ENCODE data around the gene ADGRB3.
"Not testable (repeated sequence)": the region's sequence is repeated elsewhere in the genome, so short reads cannot be mapped to it uniquely, and the experiment has no call there.

The ADGRB3 gene

DNA sequence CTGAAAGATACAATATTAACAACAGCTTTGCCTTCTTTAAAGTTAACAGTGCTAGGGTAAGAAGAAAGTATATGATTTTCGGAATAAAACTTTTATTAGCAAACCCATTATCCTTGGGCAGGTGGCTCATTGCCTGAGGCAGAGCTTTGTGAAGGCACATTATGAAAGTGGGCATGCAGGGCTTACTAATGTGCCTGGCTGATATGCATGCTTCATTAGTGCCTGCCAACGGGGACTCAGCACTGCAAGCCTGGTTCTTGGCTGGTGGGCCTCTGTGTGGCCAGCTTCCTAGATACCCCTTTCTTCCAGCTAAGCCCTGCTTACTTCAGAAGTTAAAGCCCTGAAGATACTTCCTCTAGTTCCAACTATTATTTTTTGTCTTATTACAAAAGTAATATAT is 481.6 kb downstream of the ADGRB3 start:
- Histone ChIP-seq H3K4me3 (ENCODE audit: low read length) (no peak overlapping the region), H2AK5ac (ENCODE audit: low read length) (no peak overlapping the region), H3K18ac (ENCODE audit: low read length) (no peak overlapping the region), H4K5ac (ENCODE audit: low read length) (no peak overlapping the region), H3K4ac (ENCODE audit: low read depth, low read length) (no peak overlapping the region), H2BK15ac (replicated peaks; ENCODE audit: low read depth) (no peak overlapping the region), H3K9ac (ENCODE audit: low read length) (no peak overlapping the region), H3K56ac (ENCODE audit: low read length) (no peak overlapping the region), H3K79me1 (ENCODE audit: low read length) (no peaks in the 10 kb centered on the region), H3K27ac (ENCODE audit: low read depth, low read length) (no peak overlapping the region), H2BK120ac (ENCODE audit: low read depth, low read length) (no peak overlapping the region), H3K27me3 (ENCODE audit: insufficient read depth, low read length, poor library complexity) (no peaks in the 10 kb centered on the region), H3K36me3 (ENCODE audit: control insufficient read depth, insufficient read depth, low read length) (no peaks in the 10 kb centered on the region), H3K4me1 (ENCODE audit: control insufficient read depth, low read depth, low read length) (no peaks in the 10 kb centered on the region), H4K8ac (ENCODE audit: low read depth, low read length) (no peak overlapping the region), H3K79me2 (ENCODE audit: control insufficient read depth, insufficient read depth, low read length) (no peaks in the 10 kb centered on the region), H3K4me2 (ENCODE audit: low read length) (no peak overlapping the region), H3K23ac (ENCODE audit: low read length) (no peak overlapping the region), H2BK5ac (ENCODE audit: low read length) (no peak overlapping the region)
- WGBS (ENCODE audit: extremely low coverage, insufficient coverage, low lambda C conversion rate), result no CpG with 5 or more reads among the region's 2 CpGs
- no peak for DNase-seq

DNA sequence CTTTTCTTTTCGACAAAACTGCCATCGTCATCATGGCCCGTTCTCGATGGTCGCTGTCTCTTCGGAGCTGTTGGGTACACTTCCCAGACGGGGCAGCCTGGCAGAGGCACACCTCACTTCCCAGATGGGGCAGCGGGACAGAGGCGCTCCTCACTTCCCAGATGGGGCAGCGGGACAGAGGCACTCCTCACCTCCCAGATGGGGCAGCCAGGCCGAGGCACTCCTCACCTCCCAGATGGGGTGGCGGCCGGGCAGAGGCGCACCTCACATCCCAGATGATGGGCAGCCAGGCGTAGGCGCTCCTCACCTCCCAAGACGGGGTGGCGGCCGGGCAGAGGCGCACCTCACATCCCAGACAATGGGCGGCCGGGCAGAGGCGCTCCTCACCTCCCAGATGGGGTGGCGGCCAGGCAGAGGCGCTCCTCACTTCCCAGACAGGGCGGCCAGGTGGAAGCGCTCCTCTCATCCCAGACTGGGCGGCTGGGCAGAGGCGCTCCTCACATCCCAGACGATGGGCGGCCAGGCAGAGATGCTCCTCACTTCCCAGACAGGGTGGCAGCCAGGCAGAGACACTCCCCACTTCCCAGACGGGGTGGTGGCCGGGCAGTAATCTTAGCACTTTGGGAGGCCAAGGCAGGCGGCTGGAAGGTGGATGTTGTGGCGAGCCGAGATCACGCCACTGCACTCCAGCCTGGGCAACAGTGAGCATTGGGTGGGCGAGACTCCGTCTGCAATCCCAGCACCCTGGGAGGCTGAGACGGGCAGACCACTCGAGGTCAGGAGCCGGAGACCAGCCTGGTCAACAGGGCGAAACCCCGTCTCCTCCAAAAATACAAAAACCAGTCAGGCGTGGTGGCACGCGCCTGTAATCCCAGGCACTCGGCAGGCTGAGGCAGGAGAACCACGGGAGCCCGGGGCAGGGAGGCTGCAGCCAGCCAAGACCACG is 486.7 kb downstream of the ADGRB3 start:
- H4K5ac ChIP-seq (ENCODE audit: low read length); H3K4me1 ChIP-seq (ENCODE audit: control insufficient read depth, low read depth, low read length); H2BK120ac ChIP-seq (ENCODE audit: low read depth, low read length); H3K4me3 ChIP-seq (ENCODE audit: low read length); H3K79me2 ChIP-seq (ENCODE audit: control insufficient read depth, insufficient read depth, low read length); H3K4me2 ChIP-seq (ENCODE audit: low read length); H3K56ac ChIP-seq (ENCODE audit: low read length); H4K8ac ChIP-seq (ENCODE audit: low read depth, low read length); DNase-seq; H3K23ac ChIP-seq (ENCODE audit: low read length); H3K79me1 ChIP-seq (ENCODE audit: low read length); H2BK5ac ChIP-seq (ENCODE audit: low read length); H3K27me3 ChIP-seq (ENCODE audit: insufficient read depth, low read length, poor library complexity); H3K36me3 ChIP-seq (ENCODE audit: control insufficient read depth, insufficient read depth, low read length); H3K27ac ChIP-seq (ENCODE audit: low read depth, low read length); H3K18ac ChIP-seq (ENCODE audit: low read length); H3K4ac ChIP-seq (ENCODE audit: low read depth, low read length); H2BK15ac ChIP-seq (replicated peaks; ENCODE audit: low read depth); H3K9ac ChIP-seq (ENCODE audit: low read length); H2AK5ac ChIP-seq (ENCODE audit: low read length): not testable (repeated sequence)
- no CpG with 5 or more reads among the region's 51 CpGs for WGBS (ENCODE audit: extremely low coverage, insufficient coverage, low lambda C conversion rate)

DNA sequence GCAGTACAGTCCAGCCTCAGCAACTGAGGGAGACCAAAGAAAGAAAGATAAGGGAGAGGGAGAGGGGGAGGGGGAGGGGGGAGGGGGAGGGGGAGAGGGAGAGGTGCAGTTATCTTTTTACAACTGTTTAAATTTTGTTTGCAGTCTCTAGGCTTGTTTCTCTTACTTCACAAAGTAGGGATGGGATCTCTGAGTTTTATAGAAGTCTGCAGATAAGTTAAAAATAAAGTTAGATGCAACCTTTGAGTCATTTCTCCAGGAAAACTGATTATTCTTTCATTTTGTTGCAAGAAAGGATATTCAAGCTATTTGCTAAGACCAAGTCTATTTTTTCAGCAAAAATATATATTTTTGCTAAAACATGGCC is 487.3 kb downstream of the ADGRB3 start:
- H3K56ac ChIP-seq (ENCODE audit: low read length), result no peak overlapping the region
- H3K79me2 ChIP-seq (ENCODE audit: control insufficient read depth, insufficient read depth, low read length), result no peaks in the 10 kb centered on the region
- no peak overlapping the region for H3K4me3 ChIP-seq (ENCODE audit: low read length)
- no peak for DNase-seq
- H3K9ac ChIP-seq (ENCODE audit: low read length), result no peak overlapping the region
- no peak overlapping the region for H3K23ac ChIP-seq (ENCODE audit: low read length)
- no peak overlapping the region for H2BK5ac ChIP-seq (ENCODE audit: low read length)
- H2BK15ac ChIP-seq (replicated peaks; ENCODE audit: low read depth), result no peak overlapping the region
- H3K27ac ChIP-seq (ENCODE audit: low read depth, low read length), result no peak overlapping the region
- H3K27me3 ChIP-seq (ENCODE audit: insufficient read depth, low read length, poor library complexity), result no peaks in the 10 kb centered on the region
- H3K18ac ChIP-seq (ENCODE audit: low read length), result no peak overlapping the region
- H3K4ac ChIP-seq (ENCODE audit: low read depth, low read length), result no peak overlapping the region
- H4K5ac ChIP-seq (ENCODE audit: low read length), result no peak overlapping the region
- no peak overlapping the region for H2BK120ac ChIP-seq (ENCODE audit: low read depth, low read length)
- no peaks in the 10 kb centered on the region for H3K79me1 ChIP-seq (ENCODE audit: low read length)
- H3K4me1 ChIP-seq (ENCODE audit: control insufficient read depth, low read depth, low read length), result no peaks in the 10 kb centered on the region
- no peak overlapping the region for H3K4me2 ChIP-seq (ENCODE audit: low read length)
- no peak overlapping the region for H2AK5ac ChIP-seq (ENCODE audit: low read length)
- no peaks in the 10 kb centered on the region for H3K36me3 ChIP-seq (ENCODE audit: control insufficient read depth, insufficient read depth, low read length)
- H4K8ac ChIP-seq (ENCODE audit: low read depth, low read length), result no peak overlapping the region

DNA sequence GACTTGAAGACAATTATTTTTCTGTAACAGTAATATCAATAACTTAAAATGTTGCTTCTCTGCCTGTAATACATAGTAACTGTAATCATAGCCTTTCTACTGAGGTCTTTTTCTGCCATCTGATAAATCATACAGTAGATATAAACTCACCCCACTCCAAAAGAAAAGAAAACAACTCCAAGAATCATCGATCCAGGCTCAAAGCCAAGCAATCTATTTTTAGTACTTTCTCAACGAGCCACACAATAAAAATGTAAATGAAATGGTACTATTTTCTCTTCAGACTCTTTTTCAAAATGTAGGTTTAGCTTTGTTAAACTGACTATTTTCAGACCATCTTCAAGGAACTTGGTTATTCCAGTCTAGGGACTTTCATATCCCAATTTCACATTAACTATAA is 493.3 kb downstream of the ADGRB3 start:
- no peak overlapping the region for H3K56ac ChIP-seq (ENCODE audit: low read length)
- no peaks in the 10 kb centered on the region for H3K79me1 ChIP-seq (ENCODE audit: low read length)
- no peak overlapping the region for H2BK5ac ChIP-seq (ENCODE audit: low read length)
- H3K79me2 ChIP-seq (ENCODE audit: control insufficient read depth, insufficient read depth, low read length), result no peaks in the 10 kb centered on the region
- no peak overlapping the region for H3K9ac ChIP-seq (ENCODE audit: low read length)
- no peak overlapping the region for H3K4me3 ChIP-seq (ENCODE audit: low read length)
- no peaks in the 10 kb centered on the region for H3K4me1 ChIP-seq (ENCODE audit: control insufficient read depth, low read depth, low read length)
- H3K36me3 ChIP-seq (ENCODE audit: control insufficient read depth, insufficient read depth, low read length), result no peaks in the 10 kb centered on the region
- H3K27me3 ChIP-seq (ENCODE audit: insufficient read depth, low read length, poor library complexity), result no peaks in the 10 kb centered on the region
- no peak overlapping the region for H3K27ac ChIP-seq (ENCODE audit: low read depth, low read length)
- H2BK120ac ChIP-seq (ENCODE audit: low read depth, low read length), result no peak overlapping the region
- no peak overlapping the region for H3K18ac ChIP-seq (ENCODE audit: low read length)
- WGBS (ENCODE audit: extremely low coverage, insufficient coverage, low lambda C conversion rate), result no CpG with 5 or more reads among the region's 2 CpGs
- no peak for DNase-seq
- H2BK15ac ChIP-seq (replicated peaks; ENCODE audit: low read depth), result no peak overlapping the region
- no peak overlapping the region for H3K4ac ChIP-seq (ENCODE audit: low read depth, low read length)
- H4K5ac ChIP-seq (ENCODE audit: low read length), result no peak overlapping the region
- no peak overlapping the region for H3K23ac ChIP-seq (ENCODE audit: low read length)
- no peak overlapping the region for H4K8ac ChIP-seq (ENCODE audit: low read depth, low read length)
- no peak overlapping the region for H2AK5ac ChIP-seq (ENCODE audit: low read length)
- H3K4me2 ChIP-seq (ENCODE audit: low read length), result no peak overlapping the region

DNA sequence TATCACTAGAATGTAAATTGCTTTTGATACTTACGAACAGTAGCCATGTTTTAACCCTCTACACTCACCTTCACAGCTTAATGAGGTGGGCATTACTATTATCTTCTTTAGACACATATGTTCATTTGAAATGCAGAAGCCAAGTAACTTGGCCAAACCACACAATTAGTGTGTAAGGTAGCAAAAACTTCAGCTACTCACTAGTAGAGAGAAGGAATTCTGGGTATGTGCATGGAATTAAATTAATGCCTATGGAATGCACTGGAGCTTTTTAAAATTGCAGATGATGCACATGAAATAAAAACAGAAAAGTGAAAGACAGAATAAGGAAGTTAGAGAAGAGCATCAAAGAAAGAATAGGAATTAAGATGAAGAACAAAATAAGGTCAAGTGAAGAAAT is 494.0 kb downstream of the ADGRB3 start:
- Histone ChIP-seq H2BK5ac (ENCODE audit: low read length) (no peak overlapping the region), H3K79me2 (ENCODE audit: control insufficient read depth, insufficient read depth, low read length) (no peaks in the 10 kb centered on the region), H4K8ac (ENCODE audit: low read depth, low read length) (no peak overlapping the region), H3K4me3 (ENCODE audit: low read length) (no peak overlapping the region), H3K4me1 (ENCODE audit: control insufficient read depth, low read depth, low read length) (no peaks in the 10 kb centered on the region), H3K27me3 (ENCODE audit: insufficient read depth, low read length, poor library complexity) (no peaks in the 10 kb centered on the region), H3K27ac (ENCODE audit: low read depth, low read length) (no peak overlapping the region), H4K5ac (ENCODE audit: low read length) (no peak overlapping the region), H3K18ac (ENCODE audit: low read length) (no peak overlapping the region), H3K4ac (ENCODE audit: low read depth, low read length) (no peak overlapping the region), H3K79me1 (ENCODE audit: low read length) (no peaks in the 10 kb centered on the region), H2AK5ac (ENCODE audit: low read length) (no peak overlapping the region), H3K9ac (ENCODE audit: low read length) (no peak overlapping the region), H3K36me3 (ENCODE audit: control insufficient read depth, insufficient read depth, low read length) (no peaks in the 10 kb centered on the region), H3K23ac (ENCODE audit: low read length) (no peak overlapping the region), H2BK120ac (ENCODE audit: low read depth, low read length) (no peak overlapping the region), H2BK15ac (replicated peaks; ENCODE audit: low read depth) (no peak overlapping the region), H3K4me2 (ENCODE audit: low read length) (no peak overlapping the region), H3K56ac (ENCODE audit: low read length) (no peak overlapping the region)
- DNase-seq, result no peak
- no CpG with 5 or more reads among the region's 1 CpG for WGBS (ENCODE audit: extremely low coverage, insufficient coverage, low lambda C conversion rate)

DNA sequence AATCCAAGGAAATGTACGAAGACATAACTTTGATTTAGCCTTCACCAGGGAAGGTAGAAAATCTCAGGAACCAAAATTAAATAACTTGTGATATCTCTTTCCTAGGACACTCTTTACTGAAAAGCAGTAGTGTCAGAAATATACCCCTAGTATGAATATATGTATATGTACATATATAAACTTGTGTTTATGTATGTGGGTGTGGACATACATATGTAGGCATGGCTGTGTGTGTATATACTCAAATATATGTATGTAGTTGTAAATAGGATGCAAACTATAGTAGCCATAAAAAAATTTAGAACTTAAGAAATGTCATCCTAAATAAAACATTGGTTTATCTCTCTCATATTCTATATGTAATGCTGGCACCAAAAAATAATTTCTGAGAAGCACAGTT is 500.8 kb downstream of the ADGRB3 start:
- DNase-seq, result no peak
- no CpG with 5 or more reads among the region's 1 CpG for WGBS (ENCODE audit: extremely low coverage, insufficient coverage, low lambda C conversion rate)
- Histone ChIP-seq H3K56ac (ENCODE audit: low read length) (no peak overlapping the region), H3K23ac (ENCODE audit: low read length) (no peak overlapping the region), H3K27ac (ENCODE audit: low read depth, low read length) (no peak overlapping the region), H3K36me3 (ENCODE audit: control insufficient read depth, insufficient read depth, low read length) (no peaks in the 10 kb centered on the region), H4K5ac (ENCODE audit: low read length) (no peak overlapping the region), H3K4me1 (ENCODE audit: control insufficient read depth, low read depth, low read length) (no peaks in the 10 kb centered on the region), H3K4ac (ENCODE audit: low read depth, low read length) (no peak overlapping the region), H3K79me2 (ENCODE audit: control insufficient read depth, insufficient read depth, low read length) (no peaks in the 10 kb centered on the region), H2BK120ac (ENCODE audit: low read depth, low read length) (no peak overlapping the region), H2AK5ac (ENCODE audit: low read length) (no peak overlapping the region), H3K4me2 (ENCODE audit: low read length) (no peak overlapping the region), H3K4me3 (ENCODE audit: low read length) (no peak overlapping the region), H3K27me3 (ENCODE audit: insufficient read depth, low read length, poor library complexity) (no peaks in the 10 kb centered on the region), H2BK15ac (replicated peaks; ENCODE audit: low read depth) (no peak overlapping the region), H3K79me1 (ENCODE audit: low read length) (no peaks in the 10 kb centered on the region), H4K8ac (ENCODE audit: low read depth, low read length) (no peak overlapping the region), H3K9ac (ENCODE audit: low read length) (no peak overlapping the region), H2BK5ac (ENCODE audit: low read length) (no peak overlapping the region), H3K18ac (ENCODE audit: low read length) (no peak overlapping the region)
